ENCODE results near the gene TM2D3. TPM values are rescaled to one million over a fixed set of nuclear protein-coding genes. Genes with fewer than 3 reads are reported as not detected.
A peak's percentile ranks its signal among the peaks of the same experiment; 100 is the strongest.

Gene TM2D3, protein sequence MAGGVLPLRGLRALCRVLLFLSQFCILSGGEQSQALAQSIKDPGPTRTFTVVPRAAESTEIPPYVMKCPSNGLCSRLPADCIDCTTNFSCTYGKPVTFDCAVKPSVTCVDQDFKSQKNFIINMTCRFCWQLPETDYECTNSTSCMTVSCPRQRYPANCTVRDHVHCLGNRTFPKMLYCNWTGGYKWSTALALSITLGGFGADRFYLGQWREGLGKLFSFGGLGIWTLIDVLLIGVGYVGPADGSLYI
- total RNA-seq (2014; rRNA removed; shearing (Covaris generic)) = 45.3 and 45.5 TPM in 2 replicates

DNA sequence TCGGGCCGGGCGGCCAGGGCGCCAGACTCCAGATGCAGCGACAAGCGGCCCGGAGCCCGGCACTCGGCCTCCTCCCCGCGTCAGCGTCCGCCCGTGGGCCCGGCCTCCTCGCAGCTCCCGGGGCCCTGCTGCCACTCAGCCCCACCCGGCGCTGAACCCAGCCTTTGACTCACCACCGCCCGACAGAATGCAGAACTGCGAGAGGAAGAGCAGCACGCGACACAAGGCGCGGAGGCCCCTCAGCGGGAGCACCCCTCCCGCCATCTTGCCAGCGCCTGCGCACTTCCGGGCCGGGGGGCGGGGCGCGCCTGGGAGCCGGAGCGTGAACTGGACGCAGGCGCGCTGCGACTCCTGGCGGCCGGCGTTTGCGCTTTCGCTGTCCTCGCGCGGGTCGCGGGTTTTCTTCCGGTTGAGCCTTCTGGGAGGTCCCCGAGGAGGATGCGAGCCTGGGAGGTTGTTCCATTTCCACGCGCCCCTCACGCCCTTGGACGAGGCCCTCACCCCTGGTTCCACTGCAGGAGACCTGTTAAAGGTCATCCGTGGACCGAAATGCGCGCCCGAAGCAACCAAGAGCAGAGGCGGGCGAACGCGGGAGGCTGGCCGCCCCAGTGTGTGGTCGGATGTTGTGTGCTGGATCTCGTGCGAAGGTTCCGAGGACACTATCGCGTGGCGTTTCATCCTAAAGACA, at the start of gene TM2D3:
Gene TM2D3, minus strand, starts transcription at position 284 of the 688 bp plus-strand sequence. Its CDS starts 20 bp downstream, at position 264.
- DNase-seq (ENCODE audit: low read depth) = peak; percentile 91

DNA sequence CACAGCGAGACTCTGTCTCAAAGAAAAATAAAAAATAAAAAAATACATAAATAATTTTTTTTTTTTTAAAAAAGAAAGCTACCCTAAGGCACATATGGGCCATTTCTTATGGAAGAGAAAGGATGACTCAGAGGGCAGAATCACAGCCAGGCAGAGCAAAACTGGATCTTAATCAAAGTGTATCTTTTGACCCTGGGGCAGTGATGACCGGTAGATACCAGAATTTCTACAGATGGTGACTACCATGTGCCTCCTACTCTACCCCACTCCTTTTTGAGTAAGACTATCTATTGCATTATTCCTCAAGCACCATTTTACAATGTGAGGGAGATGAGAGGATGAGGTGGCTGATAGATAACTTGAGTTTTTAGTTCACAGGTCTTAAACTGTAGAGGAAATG, 46.1 kb upstream of the TM2D3 start:
- peak; percentile 93 for DNase-seq (ENCODE audit: low read depth)

DNA sequence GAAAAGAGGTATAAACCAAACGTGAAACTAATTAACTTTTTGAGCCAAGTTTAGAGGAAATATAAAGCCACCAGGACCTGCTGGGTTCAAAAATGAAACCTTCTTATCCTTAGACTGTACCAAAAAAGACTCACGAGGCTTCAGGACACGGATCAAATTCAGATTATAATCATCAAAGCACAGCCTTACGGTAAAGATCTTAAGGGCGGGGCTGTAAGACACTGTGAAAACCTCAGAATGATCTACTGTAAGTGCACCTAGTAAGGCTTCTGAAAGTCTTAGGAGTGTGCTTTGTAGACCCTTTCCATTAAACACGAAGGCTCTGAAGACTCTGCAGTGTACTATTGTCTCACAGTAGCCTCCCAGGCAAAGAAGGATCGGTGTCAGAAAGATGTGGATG, 45.3 kb upstream of the TM2D3 start:
- no peak for DNase-seq (ENCODE audit: low read depth)

DNA sequence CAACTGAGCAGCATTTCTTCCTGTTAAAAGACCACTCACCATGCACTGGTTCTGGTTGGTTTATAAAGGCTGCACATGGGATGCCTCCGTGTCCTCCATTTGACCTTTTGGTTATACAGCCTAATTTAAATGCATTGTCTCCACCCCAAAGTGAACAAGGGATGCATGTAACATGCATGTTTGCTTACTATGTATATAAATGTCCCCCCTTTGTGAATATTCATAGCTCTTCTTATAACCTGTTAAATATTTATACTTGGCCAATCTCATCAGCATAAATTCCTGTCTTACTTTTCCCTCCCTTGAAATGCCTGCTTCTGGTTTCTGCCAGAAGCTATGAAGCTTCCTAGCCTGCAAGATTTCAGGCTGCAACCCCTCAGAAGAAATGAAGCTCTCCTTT, 44.6 kb upstream of the TM2D3 start:
- no peak for DNase-seq (ENCODE audit: low read depth)

DNA sequence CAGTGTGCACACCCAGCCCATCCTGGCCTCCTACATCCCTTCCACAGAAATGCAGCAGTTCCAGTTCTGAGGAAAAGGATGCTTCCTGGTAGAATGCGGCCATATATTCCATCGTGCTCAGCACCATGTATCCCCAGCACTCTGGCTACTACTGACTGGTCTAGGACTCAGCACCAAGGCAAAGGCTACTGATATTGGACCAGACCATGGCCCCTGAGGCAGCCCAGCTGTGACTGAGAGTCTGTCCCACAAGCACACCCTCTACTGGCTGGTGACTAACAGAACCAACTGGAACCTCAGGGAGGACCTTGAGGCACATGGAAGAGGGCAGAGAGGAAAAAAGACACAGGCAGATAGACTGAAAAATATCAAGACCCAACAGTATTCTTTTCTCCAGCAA, 42.1 kb upstream of the TM2D3 start:
- DNase-seq (ENCODE audit: low read depth) = no peak

DNA sequence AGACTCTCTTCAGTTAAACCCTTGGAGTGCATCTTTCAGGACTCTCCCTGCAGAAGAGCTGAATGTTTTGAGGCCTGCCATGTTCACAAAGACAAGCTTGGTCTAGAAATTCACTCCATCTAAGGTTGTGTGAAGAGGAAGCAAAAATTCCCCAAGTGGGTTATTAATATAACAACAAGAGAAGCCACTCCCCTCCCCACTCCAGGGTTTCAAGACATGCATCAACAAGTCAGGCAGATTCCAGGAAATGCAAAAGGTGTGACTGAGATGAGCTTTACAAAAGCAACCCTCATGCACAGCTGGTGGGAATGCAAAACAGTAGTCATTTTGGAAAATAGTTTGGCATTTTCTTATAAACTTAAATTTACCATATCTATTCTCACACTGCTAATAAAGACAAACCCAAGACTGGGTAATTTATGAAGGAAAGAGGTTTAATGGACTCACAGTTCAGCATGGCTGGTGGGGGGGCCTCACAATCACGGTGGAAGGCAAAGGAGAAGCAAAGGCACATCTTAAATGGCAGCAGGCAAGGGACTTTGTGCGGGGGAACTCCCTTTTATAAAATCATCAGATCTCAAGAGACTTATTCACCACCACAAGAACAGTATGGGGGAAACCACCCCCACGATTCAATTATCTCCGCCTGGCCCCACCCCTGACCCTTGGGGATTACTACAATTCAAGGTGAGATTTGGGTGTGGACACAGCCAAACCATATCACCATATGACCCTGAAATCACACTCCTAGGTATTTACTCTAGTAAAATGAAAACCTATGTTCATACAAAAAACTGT, 40.8 kb upstream of the TM2D3 start:
- DNase-seq (ENCODE audit: low read depth) = no peak

DNA sequence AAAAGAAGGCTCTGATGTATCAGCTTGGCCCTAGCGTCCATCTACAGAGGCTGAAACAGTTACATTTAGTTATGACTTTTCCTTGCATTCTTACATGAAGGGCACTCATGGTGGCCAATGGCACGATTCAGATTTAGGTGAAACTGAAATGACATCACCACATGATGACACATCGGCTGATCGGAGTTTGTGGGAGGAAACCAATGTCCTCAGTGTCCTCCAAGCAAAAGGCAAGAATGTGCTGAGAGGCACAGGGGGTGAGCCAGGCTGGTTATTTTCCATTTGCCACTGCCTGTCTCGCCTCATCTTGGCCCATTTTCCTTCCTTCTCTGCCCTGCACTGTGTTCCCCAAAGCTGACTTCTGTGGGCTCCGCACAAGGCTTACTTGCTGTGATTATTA, 37.7 kb upstream of the TM2D3 start:
- DNase-seq (ENCODE audit: low read depth) = peak; percentile 82

DNA sequence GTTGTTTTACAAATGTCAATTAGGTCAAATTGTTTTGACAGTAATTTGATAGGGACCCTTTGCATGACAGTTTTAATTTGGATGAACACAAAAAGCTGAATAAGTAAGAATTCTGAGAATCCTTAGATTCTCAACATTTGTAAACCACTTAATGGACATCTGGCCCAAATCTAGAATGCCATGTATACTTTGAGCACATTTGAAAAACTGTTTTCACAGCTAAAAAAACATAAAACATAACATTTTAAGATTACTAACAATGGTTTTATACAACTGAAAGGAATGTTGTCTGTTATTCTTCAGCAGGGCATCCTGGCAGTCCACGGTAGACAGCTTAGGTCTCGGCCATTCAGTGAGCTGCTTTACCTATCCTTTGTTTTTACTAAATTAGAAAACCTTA, 34.5 kb upstream of the TM2D3 start:
- DNase-seq (ENCODE audit: low read depth) = no peak

DNA sequence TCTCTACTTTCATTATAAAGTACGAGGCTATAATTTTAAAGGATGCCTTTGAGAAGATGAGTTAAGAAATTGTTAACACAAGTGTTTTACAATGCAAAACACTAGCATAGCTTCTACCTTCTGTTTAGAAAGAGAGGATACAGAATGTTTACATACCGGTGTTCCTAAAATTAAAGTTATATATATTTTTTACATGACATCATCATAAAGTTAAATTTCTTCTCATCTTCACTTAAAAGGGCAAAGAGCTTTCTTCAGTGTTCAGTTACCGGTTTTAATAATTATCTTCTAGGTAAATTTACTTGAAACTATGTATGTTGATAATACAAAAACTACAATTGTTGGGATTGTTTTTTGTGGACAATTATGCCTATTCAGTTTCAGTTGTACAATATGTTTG, 32.7 kb upstream of the TM2D3 start:
- DNase-seq (ENCODE audit: low read depth) = no peak

DNA sequence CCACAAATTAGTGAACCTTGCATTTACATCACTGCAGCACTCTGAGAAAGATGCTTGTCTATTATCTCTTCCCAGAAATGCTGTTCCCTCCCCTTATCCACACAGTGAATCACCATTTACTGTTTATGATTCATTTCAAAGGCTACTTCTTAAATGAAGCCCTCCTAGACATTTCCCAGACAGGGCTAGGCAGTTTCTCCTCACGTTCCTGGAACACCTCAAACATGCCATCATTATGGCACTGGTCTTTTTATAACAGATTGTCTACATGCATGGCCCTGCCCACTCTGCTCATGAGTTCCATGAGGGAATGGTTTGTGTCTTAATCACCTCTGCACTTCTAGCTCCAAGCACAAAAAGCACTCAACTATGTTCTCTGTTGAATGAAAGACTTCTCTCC, 32.2 kb upstream of the TM2D3 start:
- peak; percentile 67 for DNase-seq (ENCODE audit: low read depth)

DNA sequence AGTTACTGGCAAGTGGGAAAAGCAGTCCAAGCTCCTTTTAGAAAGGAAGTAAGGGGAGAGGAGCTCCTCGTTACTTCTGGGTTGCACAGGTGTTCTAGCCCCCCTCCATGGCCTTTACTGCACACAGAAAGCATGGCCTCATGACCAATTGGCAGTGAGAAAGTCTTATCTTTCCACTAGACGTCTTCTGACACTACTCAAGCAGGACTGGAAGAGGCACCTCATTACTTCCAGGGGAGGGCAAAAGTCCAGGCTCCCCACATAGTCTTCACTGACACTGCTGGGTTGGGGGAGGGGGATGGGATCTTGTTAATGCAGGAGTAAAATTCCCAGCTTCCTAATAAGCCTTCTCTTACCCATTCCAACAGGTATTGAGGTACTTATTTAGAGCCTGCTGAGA, 27.6 kb upstream of the TM2D3 start:
- DNase-seq (ENCODE audit: low read depth) = no peak

DNA sequence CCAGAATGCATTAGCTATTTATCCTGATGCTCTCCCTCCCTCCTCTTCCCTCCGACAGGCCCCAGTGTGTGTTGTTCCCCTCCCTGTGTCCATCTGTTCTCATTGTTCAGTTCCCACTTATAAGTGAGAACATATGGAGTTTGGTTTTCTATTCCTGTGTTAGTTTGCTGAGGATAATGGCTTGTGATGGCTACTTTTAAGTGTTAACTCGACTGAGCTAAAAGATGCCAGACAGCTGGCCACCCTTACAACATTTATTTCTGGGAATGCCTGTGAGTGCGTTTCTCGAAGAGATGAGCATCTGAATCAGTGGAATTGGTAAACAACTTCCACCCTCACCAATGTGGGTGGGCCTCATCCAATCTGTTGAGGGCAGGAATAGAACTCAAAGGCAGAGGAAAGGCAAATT, 24.7 kb upstream of the TM2D3 start:
- DNase-seq (ENCODE audit: low read depth) = peak; percentile 33

DNA sequence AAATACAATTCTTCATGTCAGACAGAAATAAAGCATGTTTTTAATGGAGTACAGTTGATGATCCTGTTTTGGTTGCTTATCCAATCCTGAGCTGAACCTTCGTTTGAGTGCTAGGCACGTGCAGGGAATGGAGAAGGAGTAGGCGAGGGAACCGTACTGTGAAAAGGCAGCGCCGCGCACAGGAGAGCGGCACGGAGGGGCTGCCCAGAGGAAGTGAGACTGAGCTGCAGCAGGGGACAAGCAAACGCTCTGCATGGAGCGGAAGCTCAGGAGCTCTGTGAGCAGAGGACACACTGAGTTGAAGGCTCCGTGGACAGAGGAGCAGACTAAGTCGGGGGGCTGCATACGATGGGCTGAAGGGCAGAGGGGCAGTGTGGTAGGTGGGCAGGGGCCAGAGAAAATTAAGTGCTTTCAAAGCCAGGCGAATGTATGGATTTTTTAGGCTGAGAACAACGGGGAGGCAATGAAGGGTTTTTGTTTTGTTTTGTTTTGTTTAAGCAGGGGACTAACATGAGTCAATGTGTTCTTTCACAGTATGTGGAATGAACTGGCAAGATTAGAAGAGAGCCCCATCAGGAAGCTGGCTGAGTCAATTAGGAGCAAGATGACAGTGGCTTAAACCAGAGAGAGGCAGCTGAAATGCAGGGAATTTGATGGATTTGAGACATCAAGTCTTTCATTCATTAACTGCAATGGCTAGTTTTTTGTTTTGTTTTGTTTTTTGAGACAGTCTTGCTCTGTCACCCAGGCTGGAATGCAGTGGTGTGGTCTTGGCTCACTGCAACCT, 23.8 kb upstream of the TM2D3 start:
- DNase-seq (ENCODE audit: low read depth) = peak; percentile 74

DNA sequence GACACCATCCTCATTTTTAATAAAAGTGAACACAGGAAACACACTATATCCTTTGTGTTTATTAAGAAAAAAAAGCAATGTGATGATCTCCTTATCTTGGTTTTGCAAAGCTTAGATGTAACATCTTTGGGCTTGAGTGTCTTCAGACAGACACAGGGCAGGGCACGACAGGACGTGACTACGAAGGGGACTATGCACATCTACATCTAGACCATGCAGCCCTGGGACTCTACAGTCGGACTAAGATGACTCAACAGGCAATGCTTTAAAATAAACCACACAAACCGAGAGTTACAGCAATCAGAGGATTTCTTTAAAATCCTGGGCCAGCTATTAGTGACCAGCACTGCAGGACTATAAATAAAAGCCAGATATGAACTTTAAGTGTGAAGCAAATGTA, 22.8 kb upstream of the TM2D3 start:
- DNase-seq (ENCODE audit: low read depth) = peak; percentile 89

DNA sequence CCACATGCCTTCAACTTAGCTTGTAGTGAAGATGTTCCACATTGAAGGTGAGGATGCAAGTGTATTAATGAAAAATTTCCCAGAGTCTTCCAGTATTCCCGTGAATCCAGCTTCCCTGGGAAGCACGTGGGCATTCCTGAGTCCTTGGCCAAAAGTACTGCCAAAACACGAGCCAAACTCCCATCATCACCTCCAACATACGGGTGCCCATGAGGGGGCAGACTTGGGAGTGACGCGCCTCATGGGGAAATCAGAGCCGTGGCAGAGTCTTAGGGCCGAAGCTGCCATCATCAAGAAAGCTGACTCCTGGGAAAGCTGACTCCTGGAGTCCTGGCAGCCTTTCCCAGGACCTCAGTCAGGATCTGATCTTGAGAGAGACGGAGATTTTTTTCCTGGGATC, 20.1 kb upstream of the TM2D3 start:
- no peak for DNase-seq (ENCODE audit: low read depth)

DNA sequence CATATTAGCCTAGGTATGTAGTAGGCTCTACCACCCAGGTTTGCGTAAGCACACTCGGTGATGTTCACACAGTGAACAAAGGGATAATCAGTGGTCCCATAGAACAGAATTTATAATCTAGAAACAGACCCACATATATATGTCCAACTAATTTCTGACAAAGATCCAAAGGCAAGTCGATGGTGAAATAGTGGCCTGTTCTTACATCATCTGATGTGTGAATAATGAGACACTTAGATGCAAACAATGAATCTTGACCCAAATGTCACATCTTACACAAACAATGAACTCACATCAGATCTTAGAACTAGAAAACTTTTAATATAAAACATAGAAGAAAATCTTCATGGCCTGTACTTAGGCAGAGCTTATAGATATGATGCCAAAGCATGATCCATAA, 17.6 kb upstream of the TM2D3 start:
- DNase-seq (ENCODE audit: low read depth) = no peak

DNA sequence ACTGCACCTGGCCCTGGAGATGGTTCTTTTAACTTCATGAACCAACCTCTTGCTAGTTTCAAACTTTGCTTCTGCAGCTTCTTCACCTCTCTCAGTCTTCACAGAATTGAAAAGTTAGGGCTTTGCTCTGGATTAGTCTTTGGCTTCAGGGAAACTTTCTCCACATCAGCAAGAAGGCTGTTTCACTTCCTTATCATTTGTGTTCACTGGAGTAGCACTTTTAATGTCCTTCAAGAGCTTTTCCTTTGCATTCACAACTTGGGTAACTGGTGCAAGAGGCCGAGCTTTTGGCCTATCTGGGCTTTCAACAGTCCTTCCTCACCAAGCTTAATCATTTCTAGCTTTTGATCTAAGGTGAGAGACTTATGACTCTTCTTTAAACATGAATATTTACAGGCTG, 15.7 kb upstream of the TM2D3 start:
- no peak for DNase-seq (ENCODE audit: low read depth)

DNA sequence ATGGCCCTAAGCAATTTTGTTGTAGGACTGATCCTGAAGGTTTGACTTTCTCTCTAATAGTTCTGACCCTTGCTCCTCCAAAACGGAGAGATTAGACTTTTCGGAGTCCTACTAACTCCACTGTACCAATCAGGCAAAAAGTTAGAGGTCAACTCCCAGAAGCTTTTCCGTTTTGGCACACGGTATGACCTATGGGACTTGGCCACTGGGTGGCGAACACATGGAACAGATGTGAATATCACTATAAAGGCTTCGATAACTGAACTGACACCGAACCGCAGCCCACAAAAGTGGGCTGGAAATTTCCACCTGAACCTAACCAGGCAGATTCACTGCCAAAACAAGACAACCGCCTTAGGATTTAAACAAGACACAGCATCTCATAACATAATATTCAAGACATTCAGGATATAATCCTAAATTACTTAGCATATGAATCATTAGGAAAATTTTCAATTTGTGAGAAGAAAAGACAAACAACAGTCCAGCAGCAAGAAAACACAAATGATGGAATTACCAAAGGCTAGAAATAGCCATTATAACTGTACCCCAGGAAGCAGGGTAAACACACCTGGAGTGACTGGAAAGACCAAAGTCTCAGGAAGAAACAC, 12.2 kb upstream of the TM2D3 start:
- peak; percentile 74 for DNase-seq (ENCODE audit: low read depth)

DNA sequence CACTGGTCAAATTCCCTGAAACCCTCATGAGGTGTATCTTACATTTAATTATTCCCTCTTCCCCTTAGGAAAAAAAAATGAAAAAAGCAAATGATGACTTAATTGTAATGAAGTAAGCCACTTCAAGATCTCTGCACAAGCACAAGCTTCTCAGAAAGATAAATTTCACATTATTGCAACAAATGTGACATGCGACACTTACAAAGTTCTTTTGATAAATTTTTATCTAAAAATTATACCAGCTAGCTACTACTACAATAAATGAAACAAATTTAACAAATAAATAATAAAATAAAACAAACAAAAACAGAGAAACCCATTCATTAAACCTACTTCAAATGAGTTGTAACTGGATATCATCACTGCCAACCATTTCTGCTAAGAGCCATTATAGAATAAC, 10.0 kb upstream of the TM2D3 start:
- DNase-seq (ENCODE audit: low read depth) = no peak

DNA sequence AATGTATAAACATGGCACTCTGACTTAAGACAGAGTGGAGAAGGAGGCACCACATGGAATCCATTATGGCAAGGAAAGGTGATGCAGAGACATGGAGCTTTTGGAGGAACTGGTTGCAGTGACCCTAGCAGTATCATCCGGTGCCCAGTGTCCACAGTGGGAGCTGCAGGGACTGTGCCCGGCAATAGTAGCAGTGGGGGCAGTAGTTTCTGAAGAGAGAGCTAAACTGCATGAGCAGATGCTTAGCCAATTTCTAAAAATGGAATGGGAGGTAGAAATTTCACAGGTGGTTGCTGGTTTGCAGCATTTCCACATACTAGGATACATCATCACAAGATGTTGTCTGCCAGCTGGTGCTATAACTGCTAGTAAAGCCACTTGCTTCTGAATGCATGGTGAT, 7.8 kb upstream of the TM2D3 start:
- DNase-seq (ENCODE audit: low read depth) = no peak

DNA sequence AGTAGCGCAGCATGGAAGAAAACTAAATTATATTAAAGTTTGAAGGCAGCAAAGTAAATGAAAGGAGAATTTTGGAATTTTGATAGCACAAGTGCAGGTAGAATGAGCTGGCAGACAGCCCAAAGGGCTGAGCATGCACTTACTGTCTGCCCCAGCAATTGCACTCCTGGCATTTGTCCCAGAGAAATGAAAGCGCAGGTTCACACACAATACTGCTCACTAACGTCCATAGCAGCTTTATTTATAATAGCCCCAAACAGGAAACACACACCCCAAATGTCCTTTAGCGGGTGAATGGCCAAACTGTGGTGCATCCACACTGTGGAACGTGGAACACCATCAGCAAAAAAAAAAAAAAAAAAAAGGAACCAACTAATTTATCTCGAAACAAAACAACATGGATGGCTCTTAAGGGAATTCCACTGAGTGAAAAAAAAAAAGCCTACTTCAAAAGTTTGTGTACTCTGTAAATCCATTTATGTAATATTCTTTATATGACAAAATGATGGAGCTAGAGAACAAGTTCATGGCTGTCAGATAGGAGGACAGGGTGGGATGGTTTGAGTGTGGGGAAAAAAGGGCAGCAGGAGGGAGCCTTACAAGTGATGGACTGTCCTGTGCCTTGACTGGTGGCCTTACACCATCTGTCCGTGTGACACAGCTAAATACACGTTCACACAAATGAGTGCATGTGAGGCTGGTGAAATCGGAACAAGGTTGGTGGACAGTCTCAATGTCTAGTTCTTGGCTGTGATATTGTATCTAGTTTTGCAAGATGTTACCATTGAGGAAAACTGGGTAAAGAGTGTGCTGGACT, 6.0 kb upstream of the TM2D3 start:
- no peak for DNase-seq (ENCODE audit: low read depth)
